ENCODE data around the gene COP1. TPM values are rescaled to one million over a fixed set of nuclear protein-coding genes. Genes with fewer than 3 reads are reported as not detected.
"Not testable (repeated sequence)": the region's sequence is repeated elsewhere in the genome, so short reads cannot be mapped to it uniquely, and the experiment has no call there.

Gene COP1
- polyA plus RNA-seq, 5 donors: 52.0 to 63.4 (median 57.8) TPM

DNA sequence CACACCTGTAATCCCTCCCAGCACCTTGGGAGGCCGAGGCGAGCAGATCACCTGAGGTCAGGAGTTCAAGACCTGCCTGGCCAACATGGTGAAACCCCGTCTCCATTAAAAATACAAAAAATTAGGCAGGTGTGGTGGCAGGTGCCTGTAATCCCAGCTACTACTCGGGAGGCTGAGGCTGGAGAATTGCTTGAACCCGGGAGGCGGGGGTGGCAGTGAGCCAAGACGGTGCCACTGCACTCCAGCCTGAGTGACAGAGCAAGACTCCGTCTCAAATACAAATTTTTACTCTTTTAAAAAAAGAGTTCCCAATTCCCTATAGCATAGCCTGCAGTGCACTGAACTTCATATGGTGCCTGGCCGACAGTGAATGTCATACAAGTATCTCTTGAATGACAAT is 2.4 kb downstream of the COP1 start:
- not testable (repeated sequence) for DNase-seq

DNA sequence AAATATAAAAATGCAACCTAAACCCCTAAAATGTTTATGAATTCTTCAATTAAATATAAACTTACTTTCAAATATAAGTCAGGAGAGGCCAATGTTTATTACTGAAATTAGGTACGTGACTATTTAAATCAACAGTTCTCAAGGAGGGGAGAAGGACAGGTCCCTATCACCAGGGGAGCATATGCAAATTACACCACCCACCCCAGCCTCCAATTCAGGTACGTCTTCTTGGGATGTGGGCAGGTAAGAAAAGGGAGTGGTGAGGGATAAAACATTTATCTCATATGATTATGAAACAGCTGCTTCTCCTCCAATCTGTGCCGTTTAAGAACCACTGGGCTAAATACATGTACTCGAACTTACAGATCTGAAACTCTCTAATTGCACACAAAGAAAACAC is 3.4 kb downstream of the COP1 start:
- no peak for DNase-seq

DNA sequence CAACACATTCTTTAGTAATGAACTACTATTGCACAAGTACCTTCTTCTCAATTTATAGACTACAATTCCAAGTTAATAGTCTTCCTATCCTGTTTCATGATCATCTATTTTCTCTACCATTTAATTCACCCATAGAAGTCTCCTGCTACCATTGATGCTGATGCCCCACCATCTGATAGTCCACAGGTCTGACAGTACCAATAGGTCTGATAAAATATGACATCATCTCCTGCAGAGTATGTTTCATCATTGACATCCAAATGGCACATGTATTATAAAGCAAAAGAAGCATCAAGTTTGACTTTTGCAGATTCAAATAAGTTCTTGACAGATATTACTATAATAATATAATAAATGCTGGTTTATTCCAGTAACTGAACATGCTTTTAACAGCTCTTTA is 5.5 kb downstream of the COP1 start:
- DNase-seq: no peak

DNA sequence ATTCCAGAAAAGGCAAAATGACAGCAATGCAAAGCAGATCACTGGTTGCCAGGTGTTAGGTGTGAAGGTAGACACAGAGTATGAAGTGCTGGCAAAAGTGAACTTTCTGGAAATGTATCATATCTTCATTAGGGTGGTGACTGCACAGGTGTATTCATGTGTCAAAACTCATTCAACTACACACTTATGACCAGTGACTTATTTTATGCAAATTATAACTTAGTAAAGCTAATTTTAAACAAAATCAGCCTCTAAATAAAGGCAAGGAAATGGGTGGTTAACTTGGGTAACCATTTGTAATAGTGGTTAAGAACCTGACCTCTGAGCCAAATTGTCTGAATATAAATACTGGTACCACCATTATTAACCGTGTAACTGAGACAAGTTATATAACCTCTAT is 7.4 kb downstream of the COP1 start:
- no peak for DNase-seq

DNA sequence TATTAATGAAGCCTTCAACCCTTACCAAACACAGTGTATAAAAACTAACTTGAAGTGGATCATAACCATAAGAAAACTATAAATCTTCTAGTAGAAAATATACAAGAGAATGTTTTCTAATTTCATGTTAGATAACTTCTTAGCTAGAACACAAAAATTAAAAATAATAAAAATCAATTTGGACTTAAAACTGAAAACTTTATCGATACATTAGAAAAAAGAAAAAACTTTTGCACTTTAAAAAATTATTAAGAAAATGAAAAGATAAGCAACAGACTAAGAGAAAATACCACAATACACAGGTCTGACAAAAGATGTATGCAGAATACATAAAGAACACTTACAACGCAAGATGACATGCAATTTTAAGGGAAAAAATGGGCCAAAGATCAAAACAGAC is 8.7 kb downstream of the COP1 start:
- no peak for DNase-seq

DNA sequence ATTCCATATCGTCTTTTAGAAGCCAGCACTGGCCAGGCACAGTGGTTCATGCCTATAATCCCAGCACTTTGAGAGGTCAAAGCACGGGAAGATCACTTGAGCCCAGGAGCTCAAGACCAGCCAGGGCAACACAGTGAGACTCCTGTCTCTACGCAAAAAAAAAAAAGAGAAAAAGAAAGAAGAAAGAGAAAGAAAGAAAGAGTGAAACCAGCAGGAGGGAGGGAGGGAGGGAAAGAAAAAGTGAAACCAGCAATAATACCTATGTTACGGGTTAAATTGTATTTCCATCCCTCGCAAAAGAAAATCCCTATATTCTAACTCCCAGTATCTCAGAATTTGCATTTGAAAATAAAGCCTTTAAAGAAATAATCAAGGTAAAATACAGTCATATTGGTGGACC is 10.4 kb downstream of the COP1 start:
- DNase-seq: no peak

DNA sequence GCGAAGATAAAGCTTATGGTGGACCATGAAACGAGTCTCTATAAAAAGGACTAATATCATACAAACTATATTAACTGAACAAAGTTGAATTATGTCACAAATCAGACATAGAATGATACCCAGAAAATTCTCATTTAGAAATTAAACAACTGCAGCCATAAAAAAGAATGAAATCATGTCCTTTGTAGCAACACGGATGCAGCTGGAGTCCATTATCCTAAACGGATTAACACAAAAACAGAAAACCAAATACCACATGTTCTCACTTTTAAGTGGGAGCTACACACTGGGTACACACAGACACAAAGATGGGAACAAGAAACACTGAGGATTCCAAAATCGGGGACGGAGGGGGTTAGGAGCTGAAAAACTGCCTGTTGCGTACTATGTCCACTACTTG is 11.5 kb downstream of the COP1 start:
- DNase-seq: no peak

DNA sequence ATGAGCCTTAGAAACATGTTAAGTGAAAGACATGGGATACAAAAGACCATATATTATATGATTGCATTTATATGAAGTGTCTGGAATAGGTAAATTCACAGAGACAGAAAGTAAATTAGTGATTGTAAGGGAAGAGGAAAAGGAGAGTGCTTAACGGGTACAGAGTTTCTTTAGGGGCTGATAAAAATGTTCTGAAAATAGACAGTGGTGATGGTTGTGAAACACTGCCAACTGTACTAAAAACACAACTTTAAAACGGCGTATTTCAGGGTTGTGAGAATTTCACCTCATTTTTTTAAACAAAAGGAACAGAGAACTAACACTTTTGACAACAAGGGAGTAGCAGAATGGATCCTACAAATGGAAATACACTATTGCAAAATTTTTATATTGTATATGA is 13.4 kb downstream of the COP1 start:
- no peak for DNase-seq

DNA sequence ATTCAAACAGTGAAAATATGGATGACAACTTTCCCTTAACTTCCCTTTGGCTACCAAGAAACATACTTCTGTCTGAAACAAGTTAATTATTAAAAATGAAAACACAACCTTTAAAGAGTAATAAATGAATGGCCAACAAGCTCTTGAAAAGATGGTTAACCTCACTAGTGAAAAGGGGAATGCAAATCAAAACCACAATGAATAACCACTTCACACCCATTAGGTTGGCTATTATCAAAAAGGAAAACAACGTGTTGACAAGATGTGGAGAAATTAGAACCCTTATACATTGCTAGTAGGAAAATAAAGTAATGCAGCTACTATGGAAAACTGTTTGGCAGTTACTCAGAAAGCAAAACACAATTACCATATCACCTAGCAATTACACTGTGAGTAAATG is 14.1 kb downstream of the COP1 start:
- no peak for DNase-seq

DNA sequence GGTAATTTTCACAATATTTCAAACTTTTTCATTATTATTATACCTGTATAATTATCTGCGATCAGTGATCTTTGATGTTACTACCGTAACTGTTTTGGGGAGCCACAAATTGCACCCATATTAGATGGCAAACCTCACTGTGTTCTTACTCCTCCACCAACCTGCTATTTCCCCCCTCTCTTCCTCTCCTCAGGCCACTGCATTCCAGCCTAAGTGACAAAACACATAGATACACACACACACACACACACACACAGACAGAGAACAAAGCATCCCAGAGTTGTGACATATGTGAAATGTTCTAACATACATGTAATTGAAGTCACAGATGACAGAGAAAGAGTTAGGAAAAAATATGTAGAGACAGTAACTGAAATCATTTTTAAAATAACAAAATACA is 18.5 kb downstream of the COP1 start:
- no peak for DNase-seq

DNA sequence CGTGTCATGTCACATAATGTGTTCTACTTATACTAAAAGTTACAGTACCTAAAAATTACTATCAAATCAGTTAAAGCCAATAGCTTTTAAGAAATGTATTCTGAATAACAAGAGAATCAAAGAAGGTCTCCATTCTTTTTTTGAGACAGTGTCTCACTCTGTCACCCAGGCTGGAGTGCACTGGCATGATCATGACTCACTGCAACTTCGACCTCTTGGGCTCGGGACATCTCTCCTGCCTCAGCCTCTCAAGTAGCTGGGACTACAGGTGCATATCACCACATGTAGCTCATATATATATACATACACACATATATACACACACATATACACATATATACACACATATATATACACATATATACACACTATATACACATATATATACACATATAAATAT is 20.1 kb downstream of the COP1 start:
- no peak for DNase-seq

DNA sequence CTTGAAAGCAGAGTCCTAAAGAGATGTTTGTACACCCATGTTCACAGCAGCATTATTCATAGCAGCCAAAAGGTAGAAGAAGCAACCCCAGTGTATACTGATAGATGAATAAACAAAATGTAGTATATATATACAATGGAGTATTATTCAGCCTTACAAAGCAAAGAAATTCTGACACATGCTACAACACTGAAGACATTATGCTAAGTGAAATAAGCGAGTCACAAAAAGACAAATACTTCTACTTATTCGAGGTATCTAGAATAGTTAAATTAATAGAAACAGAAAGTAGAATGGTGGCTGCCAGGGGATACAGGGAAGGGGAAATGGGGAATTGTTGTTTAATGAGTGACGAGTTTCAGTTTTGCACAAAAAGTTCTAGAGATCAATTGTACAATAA is 23.5 kb downstream of the COP1 start:
- no peak for DNase-seq

DNA sequence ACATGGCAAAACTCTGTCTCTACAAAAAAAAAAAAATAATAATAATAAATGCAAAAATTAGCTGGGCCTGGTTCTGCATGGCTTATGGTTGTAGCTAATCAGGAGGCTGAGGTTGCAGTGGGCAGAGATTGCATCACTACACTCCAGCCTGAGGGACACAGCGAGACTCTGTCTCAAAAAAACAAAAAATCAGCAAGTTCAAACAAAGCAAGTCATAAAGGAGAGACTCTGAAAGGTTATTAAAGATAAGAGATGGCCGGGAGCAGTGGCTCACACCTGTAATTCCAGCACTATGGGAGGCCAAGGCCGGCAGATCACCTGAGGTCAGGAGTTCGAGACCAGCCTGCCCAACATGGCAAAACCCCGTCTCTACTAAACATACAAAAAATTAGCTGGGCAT is 28.8 kb downstream of the COP1 start:
- DNase-seq: no peak

DNA sequence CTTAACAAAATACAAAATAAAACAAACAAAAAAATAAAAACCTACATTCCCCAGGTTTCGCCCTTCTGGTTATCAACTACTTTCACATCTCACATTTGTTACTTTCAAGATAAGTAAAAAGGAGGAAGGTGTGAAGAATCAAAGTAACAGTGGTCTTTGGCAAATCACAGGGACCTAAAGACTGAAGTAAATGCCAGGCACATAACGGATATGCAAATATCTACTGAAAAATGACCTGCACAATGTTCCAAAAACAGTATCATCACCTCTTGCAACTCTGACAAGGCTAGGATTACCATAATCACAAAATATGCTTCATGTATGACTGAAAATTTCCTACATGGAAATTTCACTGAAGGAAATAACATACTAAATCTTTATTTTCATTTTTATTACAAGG is 29.3 kb downstream of the COP1 start:
- DNase-seq: no peak

DNA sequence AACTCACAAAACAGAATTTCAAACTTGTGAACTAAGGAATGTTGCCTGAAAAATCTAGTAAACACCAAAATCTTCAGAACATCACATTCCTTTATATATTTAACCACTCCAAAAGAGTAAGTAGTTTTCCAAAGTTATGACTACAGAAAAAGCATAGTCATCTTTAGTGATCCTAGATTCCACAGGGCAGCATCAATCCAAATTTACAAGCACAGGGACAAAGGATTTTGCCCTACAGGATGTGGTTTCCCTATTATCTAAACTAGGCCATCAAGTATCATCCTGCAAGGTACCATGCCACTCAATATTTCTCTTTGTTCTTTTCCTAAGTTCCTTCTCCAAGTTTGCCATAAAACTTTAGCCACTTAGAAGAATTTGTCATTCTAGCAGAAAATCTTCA is 33.0 kb downstream of the COP1 start:
- no peak for DNase-seq

DNA sequence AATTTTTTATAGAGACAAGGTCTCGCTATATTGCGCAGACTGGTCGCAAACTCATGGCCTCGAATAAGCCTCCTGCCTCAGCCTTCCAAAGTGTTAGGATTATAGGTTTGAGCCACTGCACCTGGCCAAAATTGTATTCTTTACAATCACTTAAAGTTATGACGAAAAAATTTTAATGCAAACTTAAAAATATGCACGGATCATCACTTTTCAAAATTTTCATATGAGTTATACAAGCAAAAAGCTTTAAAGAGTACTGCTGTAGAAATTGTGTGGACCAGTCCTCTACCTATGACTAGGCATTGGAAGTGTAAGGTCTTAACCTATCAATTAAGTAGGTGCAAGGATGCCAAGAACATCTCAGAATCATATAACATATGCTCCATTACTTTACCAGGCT is 34.9 kb downstream of the COP1 start:
- no peak for DNase-seq

DNA sequence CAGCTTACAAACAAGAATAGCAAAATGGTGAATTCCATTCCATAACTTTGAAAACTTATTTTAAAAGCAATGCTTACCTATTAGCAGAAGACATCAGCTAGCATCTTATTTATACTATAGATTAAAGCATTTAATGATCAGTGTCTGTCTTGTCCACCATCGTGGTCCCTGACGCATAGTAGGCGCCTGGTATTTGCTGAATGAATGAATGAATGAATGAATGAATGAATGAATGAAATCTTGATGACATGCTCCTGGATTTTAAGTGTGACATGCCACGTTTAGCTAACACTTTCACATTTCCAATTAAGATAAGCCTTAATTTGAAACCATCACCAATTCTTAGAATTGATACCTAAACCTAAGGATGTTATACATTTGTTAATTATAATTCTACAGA is 39.9 kb downstream of the COP1 start:
- DNase-seq: no peak

DNA sequence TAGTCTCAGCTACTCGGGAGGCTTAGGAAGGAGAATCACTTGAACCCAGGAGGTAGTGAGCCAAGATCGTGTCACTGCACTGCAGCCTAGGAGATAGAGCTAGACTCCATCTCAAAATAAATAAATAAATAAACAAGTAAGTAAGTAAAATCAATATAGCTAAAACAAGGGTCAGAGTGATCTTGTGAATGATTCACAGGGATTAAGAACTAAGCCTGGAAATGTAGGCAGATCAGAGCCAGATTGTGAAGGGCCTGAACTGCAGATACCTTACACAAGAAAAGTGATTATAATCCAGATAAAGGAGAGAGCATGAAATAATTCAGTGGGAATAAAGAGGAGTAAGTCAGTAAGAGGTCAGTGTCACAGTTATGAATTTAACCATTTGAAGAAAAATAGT is 41.5 kb downstream of the COP1 start:
- DNase-seq: no peak

DNA sequence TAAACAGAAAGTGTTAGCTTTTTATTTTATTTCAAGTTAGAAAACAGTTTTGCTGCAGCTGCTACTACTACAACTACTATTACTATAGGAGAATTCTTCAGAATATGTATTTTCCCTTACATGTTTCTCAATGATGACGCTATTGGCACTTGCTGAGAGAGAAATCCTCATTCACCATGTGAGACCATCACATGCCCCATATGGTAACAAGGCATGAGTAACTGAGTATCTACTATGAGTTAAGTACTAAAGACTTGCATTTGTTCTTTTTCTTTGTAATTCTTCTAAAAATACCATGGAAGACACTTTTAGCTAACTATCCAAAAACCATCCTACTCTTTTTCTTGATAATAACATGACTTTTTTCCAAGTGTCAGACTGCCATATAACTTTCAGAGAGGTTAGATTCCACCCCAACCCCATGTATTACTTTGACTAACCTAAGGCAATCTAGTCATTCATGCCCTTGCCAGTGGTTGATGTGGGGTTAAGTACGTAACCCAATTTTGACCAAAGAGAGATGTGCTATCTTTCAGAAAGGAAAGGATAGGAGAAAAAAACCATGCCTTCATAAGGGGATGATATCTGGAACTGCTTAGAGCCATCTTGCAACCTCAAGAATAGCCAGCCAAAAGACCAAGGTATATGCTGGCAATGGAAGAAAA is 42.9 kb downstream of the COP1 start:
- DNase-seq: no peak

DNA sequence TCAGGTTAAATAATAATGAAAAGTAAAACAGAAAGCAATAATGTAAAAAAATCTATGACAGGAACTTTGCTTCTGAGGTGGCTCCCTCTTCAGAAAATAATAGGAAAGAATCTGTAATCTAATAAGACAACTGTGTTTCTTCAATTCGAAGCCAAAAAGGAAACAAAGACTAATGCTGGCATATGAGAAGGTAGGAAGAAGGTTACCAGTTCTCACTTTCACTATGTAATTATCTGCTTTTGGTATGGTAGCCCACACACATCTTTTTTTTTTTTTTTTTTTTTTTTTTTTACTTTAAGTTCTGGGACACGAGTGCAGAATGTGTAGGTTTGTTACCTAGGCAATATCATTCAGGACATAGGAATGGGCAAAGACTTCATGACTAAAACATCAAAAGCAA is 47.1 kb downstream of the COP1 start:
- no peak for DNase-seq

DNA sequence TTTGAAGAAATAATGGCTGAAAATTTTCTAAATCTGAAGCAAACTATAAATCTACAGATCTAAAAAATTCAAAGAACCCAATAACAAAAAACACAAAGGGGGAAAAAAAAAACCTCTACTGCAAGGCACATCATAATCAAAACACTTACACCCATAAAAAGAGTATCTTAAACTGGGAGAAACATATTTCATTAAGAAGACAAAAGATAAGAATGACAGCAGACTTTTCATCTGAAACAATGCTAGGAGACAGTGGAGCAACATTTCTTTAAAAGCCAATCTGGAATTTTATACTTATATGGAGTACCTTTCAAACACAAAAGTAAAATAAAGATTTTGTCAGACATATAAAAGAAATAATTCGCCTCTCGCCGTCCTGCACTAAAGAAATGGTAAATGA is 49.1 kb downstream of the COP1 start:
- no peak for DNase-seq

DNA sequence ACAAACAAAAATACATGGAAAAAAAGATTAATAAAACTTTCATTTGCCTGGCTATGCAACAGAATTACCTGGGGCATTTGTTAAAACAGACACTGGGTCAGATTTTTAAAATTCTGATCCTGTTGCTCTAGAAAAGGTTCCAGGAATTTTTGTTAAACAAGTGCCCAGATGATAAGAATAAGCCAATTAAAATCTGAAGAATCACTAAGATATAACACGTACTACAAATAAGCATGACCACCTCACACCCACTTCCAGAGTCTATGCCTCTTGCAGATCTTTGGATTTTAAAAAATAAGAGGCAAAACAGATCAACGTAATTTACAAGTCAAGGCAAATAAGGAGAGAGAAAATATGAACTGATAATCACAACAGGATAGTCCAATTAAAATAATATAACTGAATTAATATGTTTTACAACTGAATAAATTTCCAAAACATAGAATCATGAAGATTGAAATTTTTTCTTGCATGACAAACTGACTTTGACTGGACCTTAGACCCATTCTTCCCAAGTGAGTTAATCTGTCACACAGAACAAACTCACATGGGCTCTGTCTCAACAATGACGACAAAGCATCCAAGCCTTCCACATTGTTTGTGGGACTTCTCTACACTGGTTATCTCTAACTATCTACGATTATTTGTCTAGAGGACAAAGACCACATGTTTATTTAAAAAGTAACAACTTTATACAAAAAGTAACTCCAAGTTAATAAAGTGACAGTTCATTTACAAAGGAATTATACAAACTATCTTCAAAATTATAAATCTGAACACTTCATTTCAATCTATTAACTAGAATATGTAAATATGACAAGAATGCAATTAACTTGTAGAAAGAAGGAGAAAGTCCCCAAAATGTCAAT is 56.9 kb downstream of the COP1 start:
- DNase-seq: no peak

DNA sequence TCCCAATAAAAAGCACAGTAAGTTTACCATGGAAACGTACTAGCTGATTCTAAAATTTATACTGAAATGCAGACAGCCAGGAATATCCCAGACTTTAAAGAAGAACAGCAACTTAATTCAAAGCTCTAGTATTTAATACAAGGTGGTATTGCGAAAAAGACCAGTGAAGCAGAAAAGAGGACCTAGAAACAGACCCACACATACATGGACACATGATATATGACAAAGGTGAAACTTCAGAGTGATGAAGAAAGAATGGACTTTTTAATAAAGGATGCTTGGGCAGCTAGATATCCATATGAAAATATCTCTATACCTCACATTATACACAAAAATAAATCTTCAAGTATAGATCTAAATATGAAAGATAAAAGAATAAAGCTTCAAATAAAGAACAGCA is 62.6 kb downstream of the COP1 start:
- DNase-seq: no peak

DNA sequence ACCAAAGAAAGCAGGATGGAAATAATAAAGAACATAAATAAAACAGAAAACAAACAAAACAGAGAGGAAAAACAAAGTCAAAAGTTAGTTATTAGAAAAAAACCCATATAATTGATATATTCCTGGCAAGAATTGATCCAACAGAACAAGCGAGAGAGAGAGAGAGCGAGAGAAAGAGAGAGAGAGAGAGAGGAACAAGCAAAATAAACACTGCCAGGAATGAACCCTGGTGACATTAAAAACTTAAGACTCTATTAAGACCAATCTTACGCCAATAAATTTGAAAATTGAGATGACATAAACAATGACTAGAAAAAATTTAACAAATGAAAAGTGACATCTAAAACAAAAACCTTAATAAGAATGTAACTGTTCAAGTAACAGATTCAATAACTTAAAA is 64.1 kb downstream of the COP1 start:
- DNase-seq: no peak

Measured in right lung (tissue), 5 donors.